SJSA1 (cell line): Measurements from ENCODE around the gene GPS2. TPM values are rescaled to one million over a fixed set of nuclear protein-coding genes. Genes with fewer than 3 reads are reported as not detected.
A peak's percentile ranks its signal among the peaks of the same experiment; 100 is the strongest.

Experiments used
- DNase-seq, 2 experiments: peaks; one replicate each; pipeline ENCODE4 v3.0.0-alpha.2; 2015 to 2020; ENCODE audit warnings: low spot score in 2 of 2, low read depth in 1 of 2
- H3K27ac ChIP-seq: fragments of 250-450 bp; sonication (Bioruptor Pico); 2 replicates; pipeline ENCODE4 v1.5.1; 2020; ENCODE audit warnings: mild to moderate bottlenecking, moderate library complexity
- H3K27me3 ChIP-seq: fragments of 250-450 bp; sonication (Bioruptor Pico); replicated peaks from 2 replicates; pipeline ENCODE4 v1.5.1; 2020; ENCODE audit warnings: mild to moderate bottlenecking, moderate library complexity
- H3K36me3 ChIP-seq: fragments of 250-450 bp; sonication (Bioruptor Pico); 2 replicates; pipeline ENCODE4 v1.5.1; 2020; ENCODE audit warnings: mild to moderate bottlenecking
- H3K4me1 ChIP-seq: fragments of 250-450 bp; sonication (Bioruptor Pico); replicated peaks from 2 replicates; pipeline ENCODE4 v1.6.1; 2021; ENCODE audit warnings: mild to moderate bottlenecking
- H3K4me3 ChIP-seq: fragments of 250-450 bp; sonication (Bioruptor Pico); 2 replicates; pipeline ENCODE4 v1.5.1; 2020; ENCODE audit warnings: mild to moderate bottlenecking
- H3K9me3 ChIP-seq: fragments of 250-450 bp; sonication (Bioruptor Pico); replicated peaks from 2 replicates; pipeline ENCODE4 v1.5.1; 2020; ENCODE audit warnings: mild to moderate bottlenecking
- total RNA-seq: library from RNA; depleted of rRNA; stranded (reverse); fragments of >200 nt; shearing (Covaris generic); gene quantifications from 2 replicates; pipeline ENCODE4 v1.2.3, GENCODE V29; 2014

GPS2 gene
- total RNA-seq, 1 experiment from 2014 or later, result 112 TPM

GRCh38 chr17:7330638-7331015 is 15.5 kb upstream of the GPS2 start:
- peak overlapping the region; percentile 52 for H3K4me3 ChIP-seq
- H3K4me1 ChIP-seq, result peaks cover 14% of the 10 kb centered on the region
- DNase-seq, result no peak
- H3K27me3 ChIP-seq, result no peaks in the 10 kb centered on the region
- no peaks in the 10 kb centered on the region for H3K9me3 ChIP-seq
- H3K36me3 ChIP-seq, result peaks cover 12% of the 10 kb centered on the region
- H3K27ac ChIP-seq, result no peak overlapping the region

GRCh38 chr17:7329997-7330637 is 15.0 kb upstream of the GPS2 start:
- H3K4me1 ChIP-seq, result peaks cover 14% of the 10 kb centered on the region
- H3K4me3 ChIP-seq, result peak overlapping the region; percentile 52
- H3K27me3 ChIP-seq, result no peaks in the 10 kb centered on the region
- H3K9me3 ChIP-seq, result no peaks in the 10 kb centered on the region
- DNase-seq, result peak in 1 of 2 experiments; percentile 86
- peaks cover 14% of the 10 kb centered on the region for H3K36me3 ChIP-seq
- peak overlapping the region; percentile 39; the same call in 1 of the 2 replicates for H3K27ac ChIP-seq

GRCh38 chr17:7329374-7329996 is 14.3 kb upstream of the GPS2 start:
- Histone ChIP-seq H3K27me3 (no peaks in the 10 kb centered on the region), H3K27ac (peak overlapping the region; percentile 39), H3K9me3 (no peaks in the 10 kb centered on the region), H3K4me3 (peak overlapping the region; percentile 52), H3K4me1 (peaks cover 14% of the 10 kb centered on the region), H3K36me3 (peaks cover 18% of the 10 kb centered on the region)
- peak; percentile 97 to 99 for DNase-seq

GRCh38 chr17:7328840-7329373 is 13.7 kb upstream of the GPS2 start, which contains the start of gene NEURL4:
Gene NEURL4, minus strand, starts transcription at chr17:7329335. Its CDS starts 23 bp downstream, at chr17:7329312.
- Histone ChIP-seq H3K27me3 (no peaks in the 10 kb centered on the region), H3K36me3 (peaks cover 24% of the 10 kb centered on the region), H3K4me3 (peak within 1 kb of the TSS; percentile 52), H3K4me1 (peaks cover 20% of the 10 kb centered on the region), H3K9me3 (no peaks in the 10 kb centered on the region), H3K27ac (peak within 1 kb of the TSS; percentile 39)
- peak in 1 of 2 experiments; percentile 27 for DNase-seq

- peak overlapping the region; percentile 52; the same call in 1 of the 2 replicates for H3K4me3 ChIP-seq
- DNase-seq, result no peak
- no peak overlapping the region for H3K27ac ChIP-seq
- H3K9me3 ChIP-seq, result no peaks in the 10 kb centered on the region
- H3K4me1 ChIP-seq, result peaks cover 23% of the 10 kb centered on the region
- H3K27me3 ChIP-seq, result no peaks in the 10 kb centered on the region
- H3K36me3 ChIP-seq, result peaks cover 33% of the 10 kb centered on the region
Measured at GRCh38 chr17:7328009-7328408, 12.8 kb upstream of the GPS2 start.

GRCh38 chr17:7327501-7327900 is 12.3 kb upstream of the GPS2 start:
- Histone ChIP-seq H3K4me1 (peaks cover 23% of the 10 kb centered on the region), H3K36me3 (peaks cover 38% of the 10 kb centered on the region), H3K27me3 (no peaks in the 10 kb centered on the region), H3K9me3 (no peaks in the 10 kb centered on the region), H3K4me3 (no peak overlapping the region), H3K27ac (no peak overlapping the region)
- DNase-seq, result peak in 1 of 2 experiments; percentile 41

GRCh38 chr17:7327056-7327455 is 11.9 kb upstream of the GPS2 start:
- no peak overlapping the region for H3K27ac ChIP-seq
- peak in 1 of 2 experiments; percentile 38 for DNase-seq
- H3K36me3 ChIP-seq, result peaks cover 42% of the 10 kb centered on the region
- peaks cover 23% of the 10 kb centered on the region for H3K4me1 ChIP-seq
- no peak overlapping the region for H3K4me3 ChIP-seq
- H3K27me3 ChIP-seq, result no peaks in the 10 kb centered on the region
- no peaks in the 10 kb centered on the region for H3K9me3 ChIP-seq

- no peak for DNase-seq
- Histone ChIP-seq H3K9me3 (no peaks in the 10 kb centered on the region), H3K36me3 (peaks cover 50% of the 10 kb centered on the region), H3K27ac (no peak overlapping the region), H3K4me1 (peaks cover 23% of the 10 kb centered on the region), H3K4me3 (no peak overlapping the region), H3K27me3 (no peaks in the 10 kb centered on the region)
Measured at GRCh38 chr17:7326186-7326585, 11.0 kb upstream of the GPS2 start.

GRCh38 chr17:7325031-7325528 is 9.9 kb upstream of the GPS2 start:
- no peak overlapping the region for H3K4me3 ChIP-seq
- DNase-seq, result no peak
- H3K36me3 ChIP-seq, result peaks cover 60% of the 10 kb centered on the region
- H3K4me1 ChIP-seq, result peaks cover 19% of the 10 kb centered on the region
- no peaks in the 10 kb centered on the region for H3K9me3 ChIP-seq
- H3K27me3 ChIP-seq, result no peaks in the 10 kb centered on the region
- H3K27ac ChIP-seq, result no peak overlapping the region

- no peaks in the 10 kb centered on the region for H3K9me3 ChIP-seq
- no peak overlapping the region for H3K4me3 ChIP-seq
- H3K36me3 ChIP-seq, result peaks cover 60% of the 10 kb centered on the region
- no peaks in the 10 kb centered on the region for H3K27me3 ChIP-seq
- H3K27ac ChIP-seq, result no peak overlapping the region
- peaks cover 19% of the 10 kb centered on the region for H3K4me1 ChIP-seq
- DNase-seq, result no peak
Measured at GRCh38 chr17:7324438-7324779, 9.2 kb upstream of the GPS2 start.

GRCh38 chr17:7323731-7324437 is 8.7 kb upstream of the GPS2 start:
- H3K4me3 ChIP-seq, result no peak overlapping the region
- no peak overlapping the region for H3K27ac ChIP-seq
- DNase-seq, result peak; percentile 48 to 80
- H3K4me1 ChIP-seq, result peaks cover 19% of the 10 kb centered on the region
- no peaks in the 10 kb centered on the region for H3K27me3 ChIP-seq
- no peaks in the 10 kb centered on the region for H3K9me3 ChIP-seq
- peaks cover 62% of the 10 kb centered on the region for H3K36me3 ChIP-seq

GRCh38 chr17:7322520-7323194 is 7.5 kb upstream of the GPS2 start:
- no peak for DNase-seq
- Histone ChIP-seq H3K4me1 (peaks cover 9% of the 10 kb centered on the region), H3K9me3 (no peaks in the 10 kb centered on the region), H3K27ac (no peak overlapping the region), H3K36me3 (peaks cover 72% of the 10 kb centered on the region), H3K4me3 (no peak overlapping the region), H3K27me3 (no peaks in the 10 kb centered on the region)

GRCh38 chr17:7321466-7321865 is 6.3 kb upstream of the GPS2 start:
- Histone ChIP-seq H3K27ac (no peak overlapping the region), H3K9me3 (no peaks in the 10 kb centered on the region), H3K4me1 (peaks cover 9% of the 10 kb centered on the region), H3K36me3 (peaks cover 71% of the 10 kb centered on the region), H3K4me3 (no peak overlapping the region), H3K27me3 (no peaks in the 10 kb centered on the region)
- DNase-seq, result no peak
